ENCODE results near the gene DPH7.
"Not testable (repeated sequence)": the region's sequence is repeated elsewhere in the genome, so short reads cannot be mapped to it uniquely, and the experiment has no call there.

DPH7 gene

GRCh38 chr9:137522746-137523455, 55.8 kb downstream of the DPH7 start:
- no peak for DNase-seq
- Histone ChIP-seq H3K4me3 (ENCODE audit: insufficient read depth, low read depth, low read length, poor library complexity, severe bottlenecking) (no peak overlapping the region), H3K36me3 (ENCODE audit: control insufficient read depth, insufficient read depth, low read length) (no peaks in the 10 kb centered on the region), H3K4me1 (ENCODE audit: control insufficient read depth, insufficient read depth, low read length, poor library complexity, severe bottlenecking) (no peaks in the 10 kb centered on the region), H3K9me3 (ENCODE audit: control insufficient read depth, low read length) (no peaks in the 10 kb centered on the region), H3K27me3 (replicated peaks; ENCODE audit: control insufficient read depth, insufficient read depth, low read length, poor library complexity, severe bottlenecking) (no peaks in the 10 kb centered on the region), H3K27ac (ENCODE audit: insufficient read depth, low read length, poor library complexity, severe bottlenecking) (no peak overlapping the region)

GRCh38 chr9:137521405-137521985, 57.2 kb downstream of the DPH7 start:
- DNase-seq = no peak
- Histone ChIP-seq H3K4me3 (ENCODE audit: insufficient read depth, low read depth, low read length, poor library complexity, severe bottlenecking) (no peak overlapping the region), H3K27me3 (replicated peaks; ENCODE audit: control insufficient read depth, insufficient read depth, low read length, poor library complexity, severe bottlenecking) (no peaks in the 10 kb centered on the region), H3K4me1 (ENCODE audit: control insufficient read depth, insufficient read depth, low read length, poor library complexity, severe bottlenecking) (no peaks in the 10 kb centered on the region), H3K36me3 (ENCODE audit: control insufficient read depth, insufficient read depth, low read length) (no peaks in the 10 kb centered on the region), H3K27ac (ENCODE audit: insufficient read depth, low read length, poor library complexity, severe bottlenecking) (no peak overlapping the region), H3K9me3 (ENCODE audit: control insufficient read depth, low read length) (no peaks in the 10 kb centered on the region)

- no peaks in the 10 kb centered on the region for H3K9me3 ChIP-seq (ENCODE audit: control insufficient read depth, low read length)
- no peaks in the 10 kb centered on the region for H3K4me1 ChIP-seq (ENCODE audit: control insufficient read depth, insufficient read depth, low read length, poor library complexity, severe bottlenecking)
- no peaks in the 10 kb centered on the region for H3K27me3 ChIP-seq (replicated peaks; ENCODE audit: control insufficient read depth, insufficient read depth, low read length, poor library complexity, severe bottlenecking)
- no peak overlapping the region for H3K4me3 ChIP-seq (ENCODE audit: insufficient read depth, low read depth, low read length, poor library complexity, severe bottlenecking)
- no peaks in the 10 kb centered on the region for H3K36me3 ChIP-seq (ENCODE audit: control insufficient read depth, insufficient read depth, low read length)
- no peak for DNase-seq
- no peak overlapping the region for H3K27ac ChIP-seq (ENCODE audit: insufficient read depth, low read length, poor library complexity, severe bottlenecking)
These were observed 57.9 kb downstream of the DPH7 start for GRCh38 chr9:137520614-137521404.

- Histone ChIP-seq H3K9me3 (ENCODE audit: control insufficient read depth, low read length) (no peaks in the 10 kb centered on the region), H3K4me1 (ENCODE audit: control insufficient read depth, insufficient read depth, low read length, poor library complexity, severe bottlenecking) (no peaks in the 10 kb centered on the region), H3K4me3 (ENCODE audit: insufficient read depth, low read depth, low read length, poor library complexity, severe bottlenecking) (no peak overlapping the region), H3K36me3 (ENCODE audit: control insufficient read depth, insufficient read depth, low read length) (no peaks in the 10 kb centered on the region), H3K27ac (ENCODE audit: insufficient read depth, low read length, poor library complexity, severe bottlenecking) (no peak overlapping the region), H3K27me3 (replicated peaks; ENCODE audit: control insufficient read depth, insufficient read depth, low read length, poor library complexity, severe bottlenecking) (no peaks in the 10 kb centered on the region)
- DNase-seq = no peak
These were observed 59.2 kb downstream of the DPH7 start for GRCh38 chr9:137519553-137519952.

- H3K4me1 ChIP-seq (ENCODE audit: control insufficient read depth, insufficient read depth, low read length, poor library complexity, severe bottlenecking); DNase-seq; H3K9me3 ChIP-seq (ENCODE audit: control insufficient read depth, low read length); H3K27me3 ChIP-seq (replicated peaks; ENCODE audit: control insufficient read depth, insufficient read depth, low read length, poor library complexity, severe bottlenecking); H3K27ac ChIP-seq (ENCODE audit: insufficient read depth, low read length, poor library complexity, severe bottlenecking); H3K36me3 ChIP-seq (ENCODE audit: control insufficient read depth, insufficient read depth, low read length); H3K4me3 ChIP-seq (ENCODE audit: insufficient read depth, low read depth, low read length, poor library complexity, severe bottlenecking): not testable (repeated sequence)
These were observed 59.9 kb downstream of the DPH7 start for GRCh38 chr9:137518661-137519459.

GRCh38 chr9:137516144-137516917, 62.4 kb downstream of the DPH7 start:
- Histone ChIP-seq H3K9me3 (ENCODE audit: control insufficient read depth, low read length) (no peaks in the 10 kb centered on the region), H3K4me1 (ENCODE audit: control insufficient read depth, insufficient read depth, low read length, poor library complexity, severe bottlenecking) (no peaks in the 10 kb centered on the region), H3K27me3 (replicated peaks; ENCODE audit: control insufficient read depth, insufficient read depth, low read length, poor library complexity, severe bottlenecking) (no peaks in the 10 kb centered on the region), H3K27ac (ENCODE audit: insufficient read depth, low read length, poor library complexity, severe bottlenecking) (no peak overlapping the region), H3K36me3 (ENCODE audit: control insufficient read depth, insufficient read depth, low read length) (no peaks in the 10 kb centered on the region), H3K4me3 (ENCODE audit: insufficient read depth, low read depth, low read length, poor library complexity, severe bottlenecking) (no peak overlapping the region)
- no peak for DNase-seq

GRCh38 chr9:137515338-137515724, 63.4 kb downstream of the DPH7 start:
- no peak for DNase-seq
- H3K4me3 ChIP-seq (ENCODE audit: insufficient read depth, low read depth, low read length, poor library complexity, severe bottlenecking) = no peak overlapping the region
- no peaks in the 10 kb centered on the region for H3K9me3 ChIP-seq (ENCODE audit: control insufficient read depth, low read length)
- H3K36me3 ChIP-seq (ENCODE audit: control insufficient read depth, insufficient read depth, low read length) = no peaks in the 10 kb centered on the region
- H3K27me3 ChIP-seq (replicated peaks; ENCODE audit: control insufficient read depth, insufficient read depth, low read length, poor library complexity, severe bottlenecking) = no peaks in the 10 kb centered on the region
- no peaks in the 10 kb centered on the region for H3K4me1 ChIP-seq (ENCODE audit: control insufficient read depth, insufficient read depth, low read length, poor library complexity, severe bottlenecking)
- H3K27ac ChIP-seq (ENCODE audit: insufficient read depth, low read length, poor library complexity, severe bottlenecking) = no peak overlapping the region

- Histone ChIP-seq H3K36me3 (ENCODE audit: control insufficient read depth, insufficient read depth, low read length) (no peaks in the 10 kb centered on the region), H3K27ac (ENCODE audit: insufficient read depth, low read length, poor library complexity, severe bottlenecking) (no peak overlapping the region), H3K27me3 (replicated peaks; ENCODE audit: control insufficient read depth, insufficient read depth, low read length, poor library complexity, severe bottlenecking) (no peaks in the 10 kb centered on the region), H3K4me1 (ENCODE audit: control insufficient read depth, insufficient read depth, low read length, poor library complexity, severe bottlenecking) (no peaks in the 10 kb centered on the region), H3K9me3 (ENCODE audit: control insufficient read depth, low read length) (no peaks in the 10 kb centered on the region), H3K4me3 (ENCODE audit: insufficient read depth, low read depth, low read length, poor library complexity, severe bottlenecking) (no peak overlapping the region)
- DNase-seq = no peak
These were observed 63.9 kb downstream of the DPH7 start for GRCh38 chr9:137514691-137515337.
